KOPT-K1 (cell line): ENCODE data around the gene XYLT1.
"Not testable (repeated sequence)": the region's sequence is repeated elsewhere in the genome, so short reads cannot be mapped to it uniquely, and the experiment has no call there.

Experiments
- H3K27ac ChIP-seq: fragments of 200-600 bp; sonication (generic); 2 replicates; pipeline ENCODE4 v1.5.1; 2016; ENCODE audit warnings: antibody characterized with exemption, mild to moderate bottlenecking, low read depth, low read length; ENCODE audit not compliant: poor library complexity, severe bottlenecking
- H3K36me3 ChIP-seq: fragments of 200-600 bp; sonication (generic); 2 replicates; pipeline ENCODE4 v1.5.1; 2017; ENCODE audit warnings: antibody characterized with exemption, mild to moderate bottlenecking, low read length, moderate library complexity; ENCODE audit not compliant: insufficient read depth
- H3K9me3 ChIP-seq: fragments of 200-600 bp; sonication (generic); 2 replicates; pipeline ENCODE4 v1.5.1; 2017; ENCODE audit warnings: antibody characterized with exemption, low read length, mild to moderate bottlenecking; ENCODE audit not compliant: insufficient read depth, poor library complexity, severe bottlenecking

XYLT1 gene

GRCh38 chr16:17313085-17313611 lies 157.6 kb downstream of the XYLT1 start:
- H3K36me3 ChIP-seq = no peaks in the 10 kb centered on the region
- no peak overlapping the region for H3K27ac ChIP-seq
- no peaks in the 10 kb centered on the region for H3K9me3 ChIP-seq

GRCh38 chr16:17312094-17312710 lies 158.6 kb downstream of the XYLT1 start:
- no peaks in the 10 kb centered on the region for H3K9me3 ChIP-seq
- H3K27ac ChIP-seq = no peak overlapping the region
- no peaks in the 10 kb centered on the region for H3K36me3 ChIP-seq

GRCh38 chr16:17311333-17312093 lies 159.2 kb downstream of the XYLT1 start:
- Histone ChIP-seq H3K36me3 (no peaks in the 10 kb centered on the region), H3K27ac (no peak overlapping the region), H3K9me3 (no peaks in the 10 kb centered on the region)

GRCh38 chr16:17309510-17309909 lies 161.2 kb downstream of the XYLT1 start:
- no peaks in the 10 kb centered on the region for H3K36me3 ChIP-seq
- no peak overlapping the region for H3K27ac ChIP-seq
- no peaks in the 10 kb centered on the region for H3K9me3 ChIP-seq

- H3K27ac ChIP-seq = no peak overlapping the region
- no peaks in the 10 kb centered on the region for H3K9me3 ChIP-seq
- no peaks in the 10 kb centered on the region for H3K36me3 ChIP-seq
These were observed 162.6 kb downstream of the XYLT1 start for GRCh38 chr16:17308186-17308585.

- no peaks in the 10 kb centered on the region for H3K36me3 ChIP-seq
These were observed 163.3 kb downstream of the XYLT1 start for GRCh38 chr16:17307504-17307903.

GRCh38 chr16:17306745-17307144 lies 164.0 kb downstream of the XYLT1 start:
- Histone ChIP-seq H3K9me3 (no peaks in the 10 kb centered on the region), H3K36me3 (no peaks in the 10 kb centered on the region), H3K27ac (no peak overlapping the region)

More at GRCh38 chr16:17307504-17307903, 163.3 kb downstream of the XYLT1 start:
- H3K27ac ChIP-seq = no peak overlapping the region
- no peaks in the 10 kb centered on the region for H3K9me3 ChIP-seq

GRCh38 chr16:17306211-17306610 lies 164.5 kb downstream of the XYLT1 start:
- H3K27ac ChIP-seq, H3K36me3 ChIP-seq, H3K9me3 ChIP-seq: not testable (repeated sequence)

- H3K9me3 ChIP-seq = no peaks in the 10 kb centered on the region
- H3K36me3 ChIP-seq = no peaks in the 10 kb centered on the region
- H3K27ac ChIP-seq = no peak overlapping the region
These were observed 165.1 kb downstream of the XYLT1 start for GRCh38 chr16:17305694-17306093.

- Histone ChIP-seq H3K36me3 (no peaks in the 10 kb centered on the region), H3K27ac (no peak overlapping the region), H3K9me3 (no peaks in the 10 kb centered on the region)
These were observed 166.2 kb downstream of the XYLT1 start for GRCh38 chr16:17304491-17305119.

GRCh38 chr16:17304106-17304490 lies 166.7 kb downstream of the XYLT1 start:
- H3K27ac ChIP-seq = no peak overlapping the region
- no peaks in the 10 kb centered on the region for H3K36me3 ChIP-seq

GRCh38 chr16:17303101-17303500 lies 167.7 kb downstream of the XYLT1 start:
- Histone ChIP-seq H3K9me3 (no peaks in the 10 kb centered on the region), H3K27ac (no peak overlapping the region), H3K36me3 (no peaks in the 10 kb centered on the region)

More at GRCh38 chr16:17304106-17304490, 166.7 kb downstream of the XYLT1 start:
- no peaks in the 10 kb centered on the region for H3K9me3 ChIP-seq

GRCh38 chr16:17302620-17303019 lies 168.1 kb downstream of the XYLT1 start:
- Histone ChIP-seq H3K27ac (no peak overlapping the region), H3K9me3 (no peaks in the 10 kb centered on the region), H3K36me3 (no peaks in the 10 kb centered on the region)

GRCh38 chr16:17302214-17302613 lies 168.5 kb downstream of the XYLT1 start:
- Histone ChIP-seq H3K27ac (no peak overlapping the region), H3K9me3 (no peaks in the 10 kb centered on the region), H3K36me3 (no peaks in the 10 kb centered on the region)

GRCh38 chr16:17301593-17302135 lies 169.1 kb downstream of the XYLT1 start:
- Histone ChIP-seq H3K36me3 (no peaks in the 10 kb centered on the region), H3K27ac (no peak overlapping the region), H3K9me3 (no peaks in the 10 kb centered on the region)
